ENCODE measurements around the gene KCNQ5. TPM values are rescaled to one million over a fixed set of nuclear protein-coding genes. Genes with fewer than 3 reads are reported as not detected.

KCNQ5 gene
- total RNA-seq, 1 experiment from 2014 or later, result 2.0 TPM

GRCh38 chr6:72876256-72876655 lies 254.4 kb downstream of the KCNQ5 start (continued):
- no peak for TF ChIP-seq ZNF512 (CRISPR knock-in tag; IDR thresholded peaks at IDR 0.05; ENCODE audit: borderline replicate concordance)
- no peak for TF ChIP-seq FOXP4 (CRISPR knock-in tag; IDR thresholded peaks at IDR 0.05)
- TF ChIP-seq PRRX2 (CRISPR knock-in tag; IDR thresholded peaks at IDR 0.05), result no peak

GRCh38 chr6:72886170-72886569 lies 264.3 kb downstream of the KCNQ5 start:
- ATAC-seq (no peak), DNase-seq (ENCODE audit: low spot score) (no peak)
- Mint-ChIP-seq H3K27me3 (ENCODE audit: low read depth) (no peaks in the 10 kb centered on the region), H3K4me1 (no peaks in the 10 kb centered on the region), H3K36me3 (no peaks in the 10 kb centered on the region; the same call in 1 of the 2 replicates), H3K27ac (no peak overlapping the region), H3K9me3 (peaks cover 19% of the 10 kb centered on the region), H3K4me3 (no peak overlapping the region)
- ChIA-PET CTCF (no interaction called here), POLR2A (no interaction called here)
- no peak for TF ChIP-seq CREM (CRISPR knock-in tag; IDR thresholded peaks at IDR 0.05)
- no peak for TF ChIP-seq ELF4 (CRISPR knock-in tag; IDR thresholded peaks at IDR 0.05; ENCODE audit: low read depth)
- no peak for TF ChIP-seq NFYB (CRISPR knock-in tag; conservative IDR thresholded peaks at IDR 0.05; ENCODE audit: low read depth)
- no peak for TF ChIP-seq GABPB1 (CRISPR knock-in tag; IDR thresholded peaks at IDR 0.05)

- CTCF ChIA-PET, result no interaction called here
- H3K4me1 Mint-ChIP-seq, result no peaks in the 10 kb centered on the region
- no peak overlapping the region for H3K4me3 Mint-ChIP-seq
- ATAC-seq (no peak), DNase-seq (ENCODE audit: low spot score) (no peak)
- POLR2A ChIA-PET, result no interaction called here
- H3K9me3 Mint-ChIP-seq, result peaks cover 20% of the 10 kb centered on the region
- no peak overlapping the region for H3K27ac Mint-ChIP-seq
- no peaks in the 10 kb centered on the region; the same call in 1 of the 2 replicates for H3K36me3 Mint-ChIP-seq
- no peaks in the 10 kb centered on the region; the same call in 1 of the 2 replicates for H3K27me3 Mint-ChIP-seq (ENCODE audit: low read depth)
- TF ChIP-seq MXD4 (CRISPR knock-in tag; IDR thresholded peaks at IDR 0.05; ENCODE audit: borderline replicate concordance) (no peak), PREB (CRISPR knock-in tag; IDR thresholded peaks at IDR 0.05; ENCODE audit: borderline replicate concordance) (no peak), ELF4 (CRISPR knock-in tag; IDR thresholded peaks at IDR 0.05; ENCODE audit: low read depth) (no peak), TEAD1 (CRISPR knock-in tag; IDR thresholded peaks at IDR 0.05) (no peak), NR2C2 (CRISPR knock-in tag; IDR thresholded peaks at IDR 0.05) (no peak), IRF2 (CRISPR knock-in tag; IDR thresholded peaks at IDR 0.05; ENCODE audit: borderline replicate concordance, low read depth) (no peak), EMX1 (CRISPR knock-in tag; IDR thresholded peaks at IDR 0.05) (no peak), E2F4 (CRISPR knock-in tag; IDR thresholded peaks at IDR 0.05; ENCODE audit: borderline replicate concordance, low read depth) (no peak), HMGA2 (CRISPR knock-in tag; IDR thresholded peaks at IDR 0.05) (no peak), JAZF1 (CRISPR knock-in tag; IDR thresholded peaks at IDR 0.05) (no peak), ZNF232 (CRISPR knock-in tag; IDR thresholded peaks at IDR 0.05) (no peak), MLX (CRISPR knock-in tag; IDR thresholded peaks at IDR 0.05) (no peak), GRHL2 (CRISPR knock-in tag; IDR thresholded peaks at IDR 0.05; ENCODE audit: insufficient replicate concordance, severe bottlenecking) (no peak), TCF7 (CRISPR knock-in tag; IDR thresholded peaks at IDR 0.05; ENCODE audit: low read depth) (no peak), NFYB (CRISPR knock-in tag; conservative IDR thresholded peaks at IDR 0.05; ENCODE audit: low read depth) (no peak), CREB1 (CRISPR knock-in tag; IDR thresholded peaks at IDR 0.05) (no peak), ERG (CRISPR knock-in tag; IDR thresholded peaks at IDR 0.05) (no peak), CDX4 (CRISPR knock-in tag; IDR thresholded peaks at IDR 0.05; ENCODE audit: borderline replicate concordance) (no peak)
Observed at GRCh38 chr6:72890233-72890632, 268.4 kb downstream of the KCNQ5 start.

Measured in WTC11 (cell line).